ENCODE results near the gene UMODL1.

The UMODL1 gene

DNA sequence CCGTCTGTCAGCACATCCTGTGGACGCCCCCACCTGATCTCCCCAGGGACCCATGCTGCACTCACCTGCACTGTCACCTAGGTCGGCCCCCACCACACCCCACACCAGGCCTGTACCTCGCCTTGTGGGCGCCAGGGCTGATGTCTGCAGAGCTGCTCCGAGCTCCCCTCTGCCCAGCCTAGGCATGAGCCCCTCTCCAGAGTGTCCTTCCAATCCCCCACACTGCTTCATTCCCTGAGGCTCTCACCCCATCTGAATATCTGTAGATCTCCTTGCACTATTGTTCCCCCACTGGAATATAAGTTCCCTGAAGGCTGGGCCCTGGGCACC, 12.2 kb downstream of the UMODL1 start:
- in situ Hi-C loops (cut with MboI; ENCODE audit: low sequenced_read_pairs, unreplicated experiment) = no loop called here
- TF ChIP-seq, protein P1, sequence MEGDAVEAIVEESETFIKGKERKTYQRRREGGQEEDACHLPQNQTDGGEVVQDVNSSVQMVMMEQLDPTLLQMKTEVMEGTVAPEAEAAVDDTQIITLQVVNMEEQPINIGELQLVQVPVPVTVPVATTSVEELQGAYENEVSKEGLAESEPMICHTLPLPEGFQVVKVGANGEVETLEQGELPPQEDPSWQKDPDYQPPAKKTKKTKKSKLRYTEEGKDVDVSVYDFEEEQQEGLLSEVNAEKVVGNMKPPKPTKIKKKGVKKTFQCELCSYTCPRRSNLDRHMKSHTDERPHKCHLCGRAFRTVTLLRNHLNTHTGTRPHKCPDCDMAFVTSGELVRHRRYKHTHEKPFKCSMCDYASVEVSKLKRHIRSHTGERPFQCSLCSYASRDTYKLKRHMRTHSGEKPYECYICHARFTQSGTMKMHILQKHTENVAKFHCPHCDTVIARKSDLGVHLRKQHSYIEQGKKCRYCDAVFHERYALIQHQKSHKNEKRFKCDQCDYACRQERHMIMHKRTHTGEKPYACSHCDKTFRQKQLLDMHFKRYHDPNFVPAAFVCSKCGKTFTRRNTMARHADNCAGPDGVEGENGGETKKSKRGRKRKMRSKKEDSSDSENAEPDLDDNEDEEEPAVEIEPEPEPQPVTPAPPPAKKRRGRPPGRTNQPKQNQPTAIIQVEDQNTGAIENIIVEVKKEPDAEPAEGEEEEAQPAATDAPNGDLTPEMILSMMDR (IDR thresholded peaks at IDR 0.05; ENCODE audit: borderline replicate concordance, control extremely low read depth, extremely low read depth, insufficient read depth, missing control alignments) = no peak
- DNase-seq (ENCODE audit: low spot score) = no peak

DNA sequence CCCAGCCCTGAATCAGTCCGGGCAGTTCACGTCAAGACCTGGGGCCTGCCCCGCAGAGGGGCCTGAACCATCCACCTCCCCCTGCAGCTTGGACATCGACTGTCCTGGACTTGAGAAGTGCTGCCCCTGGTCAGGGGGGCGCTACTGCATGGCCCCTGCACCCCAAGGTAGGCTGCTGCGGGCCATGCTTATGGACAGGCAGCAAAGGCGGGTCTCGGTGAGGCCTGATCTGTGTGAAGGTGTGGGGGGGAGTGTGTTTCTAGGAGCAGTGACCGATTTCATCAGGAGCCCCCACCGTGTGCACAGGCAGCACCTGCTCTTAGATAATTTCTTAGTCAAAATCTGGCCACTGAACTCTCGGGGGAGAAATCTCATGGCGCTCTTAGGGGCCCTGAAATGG, 13.0 kb downstream of the UMODL1 start:
- no peak for DNase-seq (ENCODE audit: low spot score)
- TF ChIP-seq, protein P1 (IDR thresholded peaks at IDR 0.05; ENCODE audit: borderline replicate concordance, control extremely low read depth, extremely low read depth, insufficient read depth, missing control alignments) = no peak
- in situ Hi-C loops (cut with MboI; ENCODE audit: low sequenced_read_pairs, unreplicated experiment) = no loop called here

DNA sequence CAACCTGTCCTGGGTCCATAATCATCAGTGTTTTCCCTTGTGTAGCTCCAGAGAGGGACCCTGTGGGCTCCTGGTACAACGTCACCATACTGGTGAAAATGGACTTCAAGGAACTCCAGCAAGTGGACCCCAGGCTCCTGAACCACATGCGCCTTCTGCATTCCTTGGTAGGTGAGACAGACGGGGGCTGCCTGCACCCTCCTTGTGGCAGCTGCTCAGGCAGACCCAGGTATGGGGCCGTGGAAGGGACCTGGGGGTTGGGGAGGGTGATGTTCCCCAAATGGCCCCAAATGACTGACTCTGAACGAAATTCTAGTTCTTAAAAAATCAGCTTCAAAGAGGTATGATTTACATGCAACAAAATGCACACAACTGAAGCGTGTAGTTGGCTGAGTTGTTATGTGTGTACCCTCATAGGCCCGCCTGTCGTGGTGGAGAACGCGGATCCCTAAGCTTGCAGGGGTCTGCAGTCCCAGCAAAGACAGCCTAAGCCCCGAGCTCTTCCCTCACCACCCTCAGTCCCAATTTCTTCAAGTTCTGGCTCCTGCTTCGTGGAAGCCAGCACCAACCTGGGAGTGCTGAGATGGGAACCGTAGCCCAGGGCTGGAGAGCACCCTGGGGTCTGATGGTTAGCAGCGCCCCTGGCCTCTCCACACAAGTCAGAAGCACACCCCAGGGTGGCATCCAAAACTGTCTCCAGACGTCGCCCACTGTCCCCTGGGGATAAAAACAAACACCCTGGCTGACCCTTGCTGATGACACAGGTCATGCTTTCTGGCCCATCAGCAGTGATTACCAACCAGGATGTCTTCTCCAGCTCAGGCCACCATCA, 14.3 kb downstream of the UMODL1 start:
- TF ChIP-seq, protein P1 (IDR thresholded peaks at IDR 0.05; ENCODE audit: borderline replicate concordance, control extremely low read depth, extremely low read depth, insufficient read depth, missing control alignments) = no peak
- in situ Hi-C loops (cut with MboI; ENCODE audit: low sequenced_read_pairs, unreplicated experiment) = no loop called here
- no peak for DNase-seq (ENCODE audit: low spot score)

DNA sequence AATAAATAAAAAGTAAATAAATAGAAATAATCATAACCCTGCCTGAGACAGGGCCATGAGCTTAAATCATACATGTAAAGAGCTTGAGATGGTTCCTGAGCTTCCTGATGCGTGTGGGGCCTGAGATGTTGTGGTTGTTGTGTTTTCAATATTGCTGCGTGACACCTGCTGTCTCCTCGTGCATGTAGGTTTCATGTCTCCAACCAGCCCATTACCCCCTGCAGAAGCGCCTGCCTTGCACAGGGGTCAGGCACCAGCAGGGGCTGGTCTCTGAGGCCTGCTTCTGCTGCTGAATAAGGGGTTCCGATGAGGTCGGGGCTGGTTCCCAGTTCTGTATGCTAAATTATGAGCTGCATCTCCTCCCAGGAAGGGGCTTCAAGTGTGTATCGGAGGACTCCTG, 15.9 kb downstream of the UMODL1 start:
- in situ Hi-C loops (cut with MboI; ENCODE audit: low sequenced_read_pairs, unreplicated experiment) = no loop called here
- DNase-seq (ENCODE audit: low spot score) = no peak
- TF ChIP-seq, protein P1 (IDR thresholded peaks at IDR 0.05; ENCODE audit: borderline replicate concordance, control extremely low read depth, extremely low read depth, insufficient read depth, missing control alignments) = no peak

DNA sequence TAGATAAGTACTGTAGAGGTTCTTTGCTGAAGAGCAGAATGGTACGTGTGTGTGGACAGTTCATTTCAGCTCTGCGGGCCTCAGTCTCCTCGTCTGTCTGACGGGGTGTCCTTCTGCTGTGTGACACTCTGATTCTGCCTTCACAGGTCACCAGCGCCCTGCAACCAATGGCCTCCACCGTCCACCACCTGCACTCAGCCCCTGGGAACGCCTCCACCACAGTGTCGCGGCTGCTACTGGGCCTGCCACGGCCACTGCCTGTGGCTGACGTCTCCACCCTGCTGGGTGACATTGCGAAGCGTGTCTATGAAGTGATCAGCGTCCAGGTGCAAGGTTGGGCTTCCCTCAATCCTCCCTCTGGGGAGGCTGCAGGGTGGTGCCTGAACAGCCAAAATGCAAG, 17.0 kb downstream of the UMODL1 start:
- TF ChIP-seq, protein P1 (IDR thresholded peaks at IDR 0.05; ENCODE audit: borderline replicate concordance, control extremely low read depth, extremely low read depth, insufficient read depth, missing control alignments) = no peak
- in situ Hi-C loops (cut with MboI; ENCODE audit: low sequenced_read_pairs, unreplicated experiment) = no loop called here

DNA sequence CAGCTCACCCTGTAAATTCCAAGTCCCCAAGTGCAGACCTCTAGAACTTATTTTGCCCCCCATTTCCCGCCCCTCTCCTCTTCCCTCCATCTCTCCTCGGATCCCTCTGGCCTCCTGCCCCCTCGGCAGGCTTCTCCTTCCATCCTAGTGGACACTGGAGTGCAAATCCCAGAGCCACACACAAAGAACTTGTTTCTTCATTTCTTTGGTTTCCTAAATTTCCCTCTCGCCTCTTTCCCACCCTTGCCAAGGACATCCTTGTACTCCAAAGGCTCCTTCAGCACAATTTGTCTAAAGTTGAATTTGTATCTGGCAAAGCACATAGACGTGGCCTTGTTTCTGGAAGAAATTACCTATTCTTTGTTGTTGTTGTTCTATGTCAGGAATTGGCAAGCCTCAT, 17.5 kb downstream of the UMODL1 start:
- DNase-seq (ENCODE audit: low spot score) = no peak
- TF ChIP-seq, protein P1 (IDR thresholded peaks at IDR 0.05; ENCODE audit: borderline replicate concordance, control extremely low read depth, extremely low read depth, insufficient read depth, missing control alignments) = no peak
- in situ Hi-C loops (cut with MboI; ENCODE audit: low sequenced_read_pairs, unreplicated experiment) = no loop called here

More for the DNA sequence above, 17.0 kb downstream of the UMODL1 start:
- DNase-seq (ENCODE audit: low spot score) = no peak

Measured in GM13976 (cell line).